Activated naive CD8-positive, alpha-beta T cell (primary cell): ENCODE measurements around the gene HMGB1.

Experiments
- H3K27ac Mint-ChIP-seq: one replicate; pipeline ENCODE4 v1.8.0; 2021; ENCODE audit warnings: mixed read lengths
- H3K27me3 Mint-ChIP-seq: one replicate; pipeline ENCODE4 v1.8.0; 2021; ENCODE audit warnings: mixed read lengths
- H3K36me3 Mint-ChIP-seq: one replicate; pipeline ENCODE4 v1.8.0; 2021; ENCODE audit warnings: mixed read lengths
- H3K4me1 Mint-ChIP-seq: one replicate; pipeline ENCODE4 v1.8.0; 2021; ENCODE audit warnings: low read depth, mixed read lengths
- H3K4me3 Mint-ChIP-seq: one replicate; pipeline ENCODE4 v1.8.0; 2021; ENCODE audit warnings: mild to moderate bottlenecking, mixed read lengths
- H3K9me3 Mint-ChIP-seq: one replicate; pipeline ENCODE4 v1.8.0; 2021; ENCODE audit warnings: low read depth, mixed read lengths

HMGB1 gene

GRCh38 chr13:30409886-30410704, 55.6 kb downstream of the HMGB1 start:
- Mint-ChIP-seq H3K27me3 (no peaks in the 10 kb centered on the region), H3K4me3 (no peak overlapping the region), H3K4me1 (peaks cover 32% of the 10 kb centered on the region), H3K27ac (no peak overlapping the region), H3K9me3 (no peaks in the 10 kb centered on the region), H3K36me3 (no peaks in the 10 kb centered on the region)

GRCh38 chr13:30408319-30409101, 57.2 kb downstream of the HMGB1 start:
- Mint-ChIP-seq H3K9me3 (no peaks in the 10 kb centered on the region), H3K27ac (peak overlapping the region; percentile 34), H3K36me3 (no peaks in the 10 kb centered on the region), H3K4me3 (peak overlapping the region; percentile 44), H3K27me3 (no peaks in the 10 kb centered on the region), H3K4me1 (peaks cover 31% of the 10 kb centered on the region)

- H3K27ac Mint-ChIP-seq = no peak overlapping the region
- H3K4me1 Mint-ChIP-seq = peaks cover 28% of the 10 kb centered on the region
- no peaks in the 10 kb centered on the region for H3K27me3 Mint-ChIP-seq
- H3K36me3 Mint-ChIP-seq = no peaks in the 10 kb centered on the region
- H3K9me3 Mint-ChIP-seq = no peaks in the 10 kb centered on the region
- no peak overlapping the region for H3K4me3 Mint-ChIP-seq
Observed at GRCh38 chr13:30406779-30407416, 58.8 kb downstream of the HMGB1 start.
